Mesothelial cell of epicardium (in vitro differentiated cells): ENCODE results near the gene SLC24A2. TPM values are rescaled to one million over a fixed set of nuclear protein-coding genes. Genes with fewer than 3 reads are reported as not detected.
"Not testable (repeated sequence)": the region's sequence is repeated elsewhere in the genome, so short reads cannot be mapped to it uniquely, and the experiment has no call there.

ENCODE experiments used
- DNase-seq, 2 experiments: peaks; one replicate each; pipeline ENCODE4 v3.0.0; 2021; ENCODE audit warnings: low spot score in 2 of 2; ENCODE audit not compliant: unreplicated experiment in 2 of 2
- H3K27ac Mint-ChIP-seq: 2 replicates; pipeline ENCODE4 v1.8.0; 2021; ENCODE audit warnings: mixed read lengths
- H3K27me3 Mint-ChIP-seq: 2 replicates; pipeline ENCODE4 v1.8.0; 2021; ENCODE audit warnings: low read depth, mixed read lengths
- H3K36me3 Mint-ChIP-seq: 2 replicates; pipeline ENCODE4 v1.8.0; 2021; ENCODE audit warnings: mixed read lengths
- H3K4me1 Mint-ChIP-seq: 2 replicates; pipeline ENCODE4 v1.8.0; 2021; ENCODE audit warnings: mixed read lengths
- H3K4me3 Mint-ChIP-seq: 2 replicates; pipeline ENCODE4 v1.8.0; 2021; ENCODE audit warnings: mild to moderate bottlenecking, moderate library complexity, mixed read lengths
- H3K9me3 Mint-ChIP-seq: 2 replicates; pipeline ENCODE4 v1.8.0; 2021; ENCODE audit warnings: mixed read lengths
- CTCF ChIP-seq: fragments of 200-600 bp; sonication (generic); IDR thresholded peaks from one replicate; pipeline ENCODE4 v1.5.0; 2021; ENCODE audit warnings: antibody characterized with exemption; ENCODE audit not compliant: unreplicated experiment
- total RNA-seq: library from RNA; stranded (reverse); gene quantifications from 3 replicates; pipeline ENCODE4 v1.2.1, GENCODE V29; 2021

The SLC24A2 gene
- total RNA-seq, result 0.11 to 0.20 TPM (median 0.20 TPM) in 3 replicates

- no peak for TF ChIP-seq CTCF
- Mint-ChIP-seq H3K36me3 (no peaks in the 10 kb centered on the region), H3K27ac (no peak within 1 kb of the TSS), H3K4me3 (peak within 1 kb of the TSS; percentile 58), H3K9me3 (peaks cover 7% of the 10 kb centered on the region), H3K4me1 (peaks cover 3% of the 10 kb centered on the region), H3K27me3 (peaks cover 92% of the 10 kb centered on the region)
- DNase-seq, result no peak
Observed at GRCh38 chr9:19788614-19789271, at the start of gene SLC24A2. Gene SLC24A2 (minus strand): TSS chr9:19789037.

GRCh38 chr9:19833331-19833730 is 44.5 kb upstream of the SLC24A2 start:
- not testable (repeated sequence) for H3K4me3 Mint-ChIP-seq, H3K27ac Mint-ChIP-seq, H3K36me3 Mint-ChIP-seq, H3K27me3 Mint-ChIP-seq, H3K4me1 Mint-ChIP-seq, DNase-seq
- H3K9me3 Mint-ChIP-seq, result peaks cover 27% of the 10 kb centered on the region

GRCh38 chr9:19830796-19831195 is 42.0 kb upstream of the SLC24A2 start:
- Mint-ChIP-seq H3K27me3 (peaks cover 4% of the 10 kb centered on the region), H3K27ac (no peak overlapping the region), H3K4me1 (no peaks in the 10 kb centered on the region), H3K9me3 (peaks cover 23% of the 10 kb centered on the region), H3K4me3 (no peak overlapping the region), H3K36me3 (no peaks in the 10 kb centered on the region)
- DNase-seq, result no peak
- TF ChIP-seq CTCF, result no peak

- Mint-ChIP-seq H3K36me3 (no peaks in the 10 kb centered on the region), H3K27ac (no peak overlapping the region), H3K4me3 (no peak overlapping the region), H3K9me3 (peaks cover 8% of the 10 kb centered on the region), H3K27me3 (peaks cover 8% of the 10 kb centered on the region), H3K4me1 (no peaks in the 10 kb centered on the region)
- TF ChIP-seq CTCF, result no peak
- DNase-seq, result no peak
Observed at GRCh38 chr9:19828576-19829109, 39.8 kb upstream of the SLC24A2 start.

GRCh38 chr9:19816769-19817168 is 27.9 kb upstream of the SLC24A2 start:
- Mint-ChIP-seq H3K4me3 (no peak overlapping the region), H3K27ac (no peak overlapping the region), H3K4me1 (no peaks in the 10 kb centered on the region), H3K36me3 (no peaks in the 10 kb centered on the region), H3K9me3 (peaks cover 37% of the 10 kb centered on the region), H3K27me3 (no peaks in the 10 kb centered on the region)
- no peak for TF ChIP-seq CTCF
- no peak for DNase-seq

GRCh38 chr9:19812194-19812593 is 23.4 kb upstream of the SLC24A2 start:
- H3K27ac Mint-ChIP-seq, result no peak overlapping the region
- no peaks in the 10 kb centered on the region for H3K36me3 Mint-ChIP-seq
- H3K9me3 Mint-ChIP-seq, result peaks cover 23% of the 10 kb centered on the region
- H3K27me3 Mint-ChIP-seq, result peaks cover 6% of the 10 kb centered on the region
- no peaks in the 10 kb centered on the region for H3K4me1 Mint-ChIP-seq
- no peak overlapping the region for H3K4me3 Mint-ChIP-seq
- TF ChIP-seq CTCF, result no peak
- DNase-seq, result no peak
